SK-N-SH treated with all-trans-retinoic acid at 6 μM for 48 hours (cell line): Measurements from ENCODE around the gene TNFRSF21.

Experiments
- ESRRG ChIP-seq: fragments of 250-450 bp; sonication (Bioruptor Pico); IDR thresholded peaks from 2 replicates; pipeline ENCODE4 v1.6.1; 2021; ENCODE audit warnings: mild to moderate bottlenecking
- GLIS3 ChIP-seq: fragments of 250-450 bp; sonication (Bioruptor Pico); IDR thresholded peaks from 2 replicates; pipeline ENCODE4 v1.5.0; 2020; ENCODE audit warnings: mild to moderate bottlenecking, moderate library complexity
- PPARA ChIP-seq: fragments of 250-450 bp; sonication (Bioruptor Pico); IDR thresholded peaks from 2 replicates; pipeline ENCODE4 v1.5.0; 2020; ENCODE audit warnings: mild to moderate bottlenecking, borderline replicate concordance
- RARB ChIP-seq: fragments of 250-450 bp; sonication (Bioruptor Pico); IDR thresholded peaks from 2 replicates; pipeline ENCODE4 v1.8.0; 2021; ENCODE audit warnings: mild to moderate bottlenecking, moderate library complexity
- TOX ChIP-seq: fragments of 250-450 bp; sonication (Bioruptor Pico); IDR thresholded peaks from 2 replicates; pipeline ENCODE4 v1.8.0; 2021; ENCODE audit warnings: mild to moderate bottlenecking, moderate library complexity, borderline replicate concordance
- ZC3H10 ChIP-seq: fragments of 250-450 bp; sonication (Bioruptor Pico); IDR thresholded peaks from 2 replicates; pipeline ENCODE4 v1.5.1; 2021; ENCODE audit warnings: mild to moderate bottlenecking, moderate library complexity
- TF ChIP-seq, protein P1 (sequence below): fragments of 250-450 bp; sonication (Bioruptor Pico); IDR thresholded peaks from 2 replicates; pipeline ENCODE4 v1.8.0; 2020; ENCODE audit warnings: mild to moderate bottlenecking, moderate library complexity, borderline replicate concordance

DNA sequence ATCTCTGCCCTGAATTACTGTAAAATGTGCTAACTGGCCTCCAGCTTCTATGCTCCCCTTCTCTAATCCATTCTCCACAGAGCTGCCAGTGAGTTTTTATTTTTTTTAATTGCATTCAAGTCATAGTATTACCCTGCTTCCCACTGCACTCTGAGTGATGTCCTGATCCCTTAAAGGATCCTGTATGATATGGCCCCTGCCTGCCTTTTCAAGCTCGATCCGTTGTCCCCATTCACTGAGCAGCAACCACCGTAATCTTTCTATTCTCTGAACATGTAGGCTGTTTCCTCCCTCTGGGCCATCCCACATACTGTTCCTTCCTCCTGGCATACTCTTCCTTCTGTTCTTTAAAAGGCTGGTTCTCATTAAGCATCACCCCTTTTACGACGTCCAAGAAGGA, 9.3 kb downstream of the TNFRSF21 start:
- TF ChIP-seq GLIS3 (CRISPR knock-in tag) (no peak), PPARA (CRISPR knock-in tag) (no peak), ZC3H10 (CRISPR knock-in tag) (no peak), TOX (no peak), ESRRG (CRISPR knock-in tag) (no peak), RARB (CRISPR knock-in tag) (no peak)
- TF ChIP-seq, protein P1, sequence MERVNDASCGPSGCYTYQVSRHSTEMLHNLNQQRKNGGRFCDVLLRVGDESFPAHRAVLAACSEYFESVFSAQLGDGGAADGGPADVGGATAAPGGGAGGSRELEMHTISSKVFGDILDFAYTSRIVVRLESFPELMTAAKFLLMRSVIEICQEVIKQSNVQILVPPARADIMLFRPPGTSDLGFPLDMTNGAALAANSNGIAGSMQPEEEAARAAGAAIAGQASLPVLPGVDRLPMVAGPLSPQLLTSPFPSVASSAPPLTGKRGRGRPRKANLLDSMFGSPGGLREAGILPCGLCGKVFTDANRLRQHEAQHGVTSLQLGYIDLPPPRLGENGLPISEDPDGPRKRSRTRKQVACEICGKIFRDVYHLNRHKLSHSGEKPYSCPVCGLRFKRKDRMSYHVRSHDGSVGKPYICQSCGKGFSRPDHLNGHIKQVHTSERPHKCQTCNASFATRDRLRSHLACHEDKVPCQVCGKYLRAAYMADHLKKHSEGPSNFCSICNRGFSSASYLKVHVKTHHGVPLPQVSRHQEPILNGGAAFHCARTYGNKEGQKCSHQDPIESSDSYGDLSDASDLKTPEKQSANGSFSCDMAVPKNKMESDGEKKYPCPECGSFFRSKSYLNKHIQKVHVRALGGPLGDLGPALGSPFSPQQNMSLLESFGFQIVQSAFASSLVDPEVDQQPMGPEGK (CRISPR knock-in tag), result no peak
